HG02852 (cell line): ENCODE data around the gene ZNF532.
"Not testable (repeated sequence)": the region's sequence is repeated elsewhere in the genome, so short reads cannot be mapped to it uniquely, and the experiment has no call there.

Source experiments
- ATAC-seq: cut with Tn5 transposase; IDR thresholded peaks from one replicate; pipeline ENCODE4 v1.9.1; 2021; ENCODE audit warnings: mild to moderate bottlenecking, moderate library complexity; ENCODE audit not compliant: unreplicated experiment

The ZNF532 gene

DNA sequence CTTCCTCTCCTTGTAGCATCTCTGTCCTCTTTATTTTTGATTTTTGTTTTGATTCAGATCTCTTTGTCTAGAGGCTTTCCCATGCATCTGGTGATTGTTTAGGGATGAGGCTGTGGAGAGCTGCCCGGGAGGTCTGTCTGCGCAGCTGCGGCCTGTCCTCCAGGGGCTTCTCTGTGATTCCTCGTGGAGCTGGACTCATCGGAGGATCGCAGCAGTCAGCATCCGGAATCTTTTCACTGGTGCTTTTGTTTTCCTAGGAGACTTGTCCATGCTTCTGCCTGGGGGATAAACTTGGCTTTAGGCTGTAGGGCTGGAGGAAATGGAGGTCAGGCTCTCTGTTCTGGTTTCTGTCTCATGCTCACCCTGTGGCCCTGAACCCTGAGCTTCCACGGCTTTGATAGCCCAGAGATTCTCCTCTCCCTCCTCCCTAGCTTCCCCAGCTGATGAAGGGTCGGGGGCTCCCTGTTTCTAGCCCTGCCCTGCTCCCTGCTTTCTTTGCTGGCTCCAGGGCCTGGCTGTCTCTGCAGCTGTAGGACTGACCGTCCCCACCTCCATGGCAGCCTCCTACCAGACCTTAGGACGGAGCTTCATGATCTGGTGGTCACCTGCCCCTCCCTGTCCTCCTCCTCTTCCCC, 35.5 kb downstream of the ZNF532 start:
- no peak for ATAC-seq

DNA sequence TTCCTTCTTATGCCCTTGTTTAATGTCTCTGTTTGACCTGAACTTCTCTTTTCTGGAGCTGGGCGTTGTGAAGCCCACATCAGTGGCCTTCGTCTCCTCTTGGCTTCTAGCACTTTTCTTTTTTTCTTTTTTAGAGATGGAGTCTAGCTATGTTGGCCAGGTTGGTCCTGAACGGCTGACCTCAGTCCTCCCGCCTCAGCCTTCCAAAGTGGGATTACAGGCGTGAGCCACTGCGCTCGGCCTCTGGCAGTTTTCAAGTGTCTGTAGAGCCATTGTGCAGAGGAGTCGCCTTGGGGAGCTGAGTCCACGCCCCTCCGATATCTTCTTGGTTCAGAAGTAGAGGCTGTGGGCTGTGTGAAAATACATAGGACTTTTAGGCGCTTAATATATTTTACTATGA, 36.5 kb downstream of the ZNF532 start:
- ATAC-seq = no peak

DNA sequence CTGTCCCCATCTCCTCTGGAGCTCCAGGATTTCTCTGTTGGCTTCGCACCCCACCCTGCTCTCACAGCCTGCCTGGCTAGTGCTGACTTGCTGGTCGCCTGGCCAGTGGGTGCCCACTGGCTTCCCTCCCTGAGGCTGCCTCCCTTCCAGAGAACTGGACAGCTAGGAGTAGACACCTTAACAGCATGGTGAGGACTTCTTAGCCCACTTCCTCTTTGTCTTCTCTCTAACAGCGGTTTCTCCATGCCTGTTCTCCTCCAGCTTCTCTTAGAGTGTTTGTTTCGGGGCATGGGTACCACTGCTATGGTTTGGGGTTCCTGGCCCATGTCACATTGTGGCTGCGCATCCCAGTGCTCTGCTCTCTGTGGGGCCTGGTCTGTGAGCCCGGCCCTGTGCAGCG, 37.1 kb downstream of the ZNF532 start:
- no peak for ATAC-seq

DNA sequence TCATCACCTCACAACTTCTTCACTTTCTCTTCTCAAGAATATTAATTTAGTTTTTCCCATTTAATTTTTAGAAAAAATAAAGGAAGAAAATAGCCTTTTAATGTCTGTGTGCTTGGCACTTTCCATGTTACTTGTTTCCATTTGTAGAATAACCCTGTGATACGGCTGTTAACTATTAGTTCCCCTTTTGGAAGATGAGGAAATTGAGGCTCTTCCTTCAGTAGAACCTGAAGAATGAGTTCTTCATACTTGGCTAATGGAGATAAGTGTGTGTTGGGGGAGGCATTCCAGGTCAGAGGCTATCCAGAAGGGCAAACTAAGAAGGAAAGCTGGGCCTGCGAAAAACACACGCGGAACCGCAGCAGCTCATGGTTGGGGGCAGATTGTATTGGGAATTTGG, 38.3 kb downstream of the ZNF532 start:
- no peak for ATAC-seq

DNA sequence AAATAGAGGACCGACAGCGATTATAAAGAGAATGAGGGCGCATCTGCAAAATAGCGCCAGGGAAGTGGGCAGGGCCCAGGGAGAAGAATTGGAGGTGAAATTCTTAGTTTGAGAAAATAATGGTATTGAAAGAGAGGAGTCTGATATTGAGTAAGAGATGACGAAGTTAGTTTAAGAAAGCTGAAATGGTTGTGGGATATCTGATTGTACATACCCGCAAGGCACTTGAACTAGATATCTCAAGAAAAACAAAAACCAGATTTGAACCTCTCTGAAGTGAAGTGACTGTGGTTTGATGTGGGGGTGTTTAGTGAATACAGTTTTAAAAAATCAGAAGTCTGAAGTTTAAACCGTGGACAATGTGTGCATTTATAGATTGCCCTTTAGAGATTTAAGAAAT, 38.9 kb downstream of the ZNF532 start:
- no peak for ATAC-seq

DNA sequence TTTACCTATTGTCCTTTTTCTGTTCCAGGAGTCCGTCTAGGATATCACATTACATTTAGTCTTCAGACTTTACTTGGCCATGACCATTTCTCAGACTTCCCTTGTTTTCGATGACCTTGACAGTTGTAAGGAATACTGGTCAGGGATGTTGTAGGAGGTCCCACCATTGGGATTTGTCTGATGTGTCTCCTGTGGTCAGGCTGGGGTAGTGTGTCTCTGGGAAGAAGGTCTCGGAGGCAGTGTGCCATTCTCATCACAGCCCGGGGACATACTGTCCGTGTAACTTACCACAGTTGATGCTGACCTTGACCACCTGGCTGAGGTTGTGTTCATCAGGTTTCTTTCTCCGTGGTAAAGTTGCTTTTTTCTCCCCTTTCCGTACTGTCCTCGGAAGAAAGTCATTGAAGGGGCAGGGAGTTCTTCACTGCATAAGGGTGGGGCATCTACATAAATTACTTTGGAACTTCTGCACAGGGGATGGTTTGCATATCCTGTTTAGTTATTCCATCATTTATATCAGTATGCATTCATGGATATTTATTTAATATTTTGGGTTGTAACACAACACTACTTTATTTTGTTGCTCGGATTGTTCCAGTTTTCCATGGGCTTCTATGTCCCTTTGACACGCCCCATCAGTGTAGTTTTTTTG, 41.2 kb downstream of the ZNF532 start:
- ATAC-seq = no peak

DNA sequence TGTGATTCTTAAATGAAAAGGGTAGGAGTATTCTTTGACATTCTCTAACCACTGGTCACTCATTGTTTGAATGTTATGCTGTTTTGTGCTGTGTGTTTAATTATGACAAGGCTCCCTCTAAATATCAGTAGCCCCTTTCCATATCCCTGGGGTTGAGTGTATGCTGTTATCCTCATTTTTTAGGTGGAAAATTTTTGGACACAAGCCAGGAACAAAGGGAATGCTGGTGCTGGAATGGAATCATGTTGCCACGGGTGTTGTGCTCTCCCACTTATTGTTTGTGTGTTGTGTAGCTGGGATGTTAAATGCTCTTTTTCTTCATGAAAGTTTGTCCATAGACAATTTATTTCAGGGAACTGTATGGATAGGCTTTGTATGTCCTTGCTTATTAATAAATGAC, 43.3 kb downstream of the ZNF532 start:
- no peak for ATAC-seq

DNA sequence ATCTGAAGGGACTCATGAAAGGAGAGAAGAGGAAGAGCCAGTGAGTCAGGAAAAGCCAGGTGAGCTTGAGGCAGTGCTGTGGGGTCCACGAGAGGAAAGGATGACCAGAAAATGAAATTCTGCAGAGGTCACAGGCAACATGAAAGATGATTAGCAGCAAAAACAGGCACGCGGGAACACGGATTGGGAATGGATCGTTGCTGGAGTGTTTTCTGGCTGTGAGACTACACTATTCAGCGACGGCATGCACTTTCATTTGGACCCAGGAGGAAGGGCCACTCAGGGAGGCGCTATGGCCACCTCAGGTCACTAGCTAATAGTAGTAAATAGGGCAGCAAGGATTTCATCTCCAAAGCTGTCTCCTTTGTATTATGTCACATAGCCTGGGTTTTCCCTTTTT, 44.8 kb downstream of the ZNF532 start:
- no peak for ATAC-seq

DNA sequence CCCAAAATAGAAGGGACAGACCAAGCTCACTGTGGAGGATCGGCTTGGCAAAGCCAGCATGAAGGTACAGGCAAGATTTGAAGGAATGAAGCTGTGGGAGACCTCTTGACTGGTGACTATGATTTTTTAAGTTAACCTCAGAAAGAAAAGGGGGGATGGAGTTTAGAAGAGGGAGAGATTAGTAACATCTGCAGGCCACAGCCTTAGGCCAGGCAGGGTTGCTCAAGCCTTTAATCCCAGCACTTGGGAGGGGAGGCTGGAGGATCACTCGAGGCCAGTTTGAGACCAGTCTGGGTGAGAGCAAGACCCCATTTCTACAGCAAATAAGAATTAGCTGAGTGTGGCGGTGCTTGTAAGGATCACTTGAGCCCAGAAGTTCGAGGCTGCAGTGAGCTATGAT, 46.6 kb downstream of the ZNF532 start:
- no peak for ATAC-seq

DNA sequence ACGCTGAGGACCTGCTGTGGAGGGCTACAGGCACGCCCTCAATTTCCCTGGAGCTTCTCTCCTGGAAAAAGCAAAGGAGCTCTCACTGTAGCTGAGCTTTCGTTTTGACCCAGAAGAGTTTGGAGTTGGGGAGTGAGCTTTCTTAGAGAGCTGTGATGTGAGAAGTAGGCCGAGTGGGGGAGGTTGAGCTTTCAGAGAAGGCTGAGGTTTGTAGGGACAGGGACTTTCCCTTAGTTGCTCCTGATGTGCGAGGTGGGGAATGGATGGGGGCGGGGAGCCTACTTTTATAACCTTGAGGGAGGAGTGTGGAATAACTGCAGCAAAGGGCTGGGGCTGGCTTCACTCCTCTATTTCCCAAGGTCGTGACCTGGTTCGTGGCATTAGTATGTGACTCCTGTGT, 47.1 kb downstream of the ZNF532 start:
- no peak for ATAC-seq

DNA sequence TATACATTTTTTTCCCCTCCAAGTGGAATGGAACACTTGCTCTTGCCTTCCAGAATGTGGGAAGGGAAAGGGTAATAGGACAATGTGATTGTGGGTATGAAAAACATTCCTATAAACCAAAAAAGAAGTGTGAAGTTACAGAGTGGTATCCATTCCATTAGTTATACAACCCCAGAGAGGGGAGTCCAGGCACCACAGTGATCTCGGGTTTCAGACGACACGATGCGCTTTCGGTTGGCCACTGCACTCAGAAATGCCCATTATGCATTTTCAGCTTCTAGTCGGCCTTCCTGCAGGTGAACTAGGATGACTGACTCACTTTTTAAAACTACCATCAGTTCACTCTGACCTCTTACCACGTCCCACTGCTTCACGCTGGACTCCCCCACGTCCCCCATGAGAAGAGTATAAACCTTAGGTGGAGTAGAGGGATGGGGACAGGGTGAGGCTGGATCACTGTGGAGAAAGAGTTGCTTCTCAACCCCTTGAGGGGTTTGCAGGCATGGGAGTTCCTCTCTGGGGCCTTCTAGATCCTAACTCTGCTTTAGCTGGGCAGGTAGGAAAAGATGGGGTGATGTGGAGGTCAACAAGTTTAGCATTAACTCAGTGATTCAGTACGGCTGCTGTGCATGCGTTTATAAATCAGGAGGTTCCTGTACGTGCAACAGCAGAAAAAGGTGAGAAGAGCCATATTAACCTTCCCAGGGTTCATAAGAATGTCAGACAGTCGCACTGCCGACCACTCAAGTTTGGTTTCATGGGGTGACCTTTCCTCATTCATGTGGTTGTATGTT, 50.5 kb downstream of the ZNF532 start:
- no peak for ATAC-seq

DNA sequence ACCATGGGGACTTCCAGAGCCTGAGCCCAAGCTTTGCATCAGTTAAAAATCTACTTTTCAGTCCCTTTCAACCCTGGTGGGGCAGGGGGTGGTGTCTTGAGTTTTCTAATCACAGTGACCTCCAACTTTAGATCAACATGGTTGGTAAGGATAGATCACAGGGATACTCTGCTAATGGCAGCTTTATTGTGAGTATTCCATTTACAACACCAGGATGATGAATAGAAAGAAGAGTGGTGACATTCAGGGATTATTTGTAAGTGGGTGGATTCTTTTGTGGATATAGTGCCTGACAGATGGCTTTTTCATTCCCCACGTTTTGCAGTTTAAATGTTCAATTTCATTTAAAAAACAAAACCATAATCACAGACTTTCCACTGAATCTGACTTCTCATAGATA, 51.3 kb downstream of the ZNF532 start:
- no peak for ATAC-seq

DNA sequence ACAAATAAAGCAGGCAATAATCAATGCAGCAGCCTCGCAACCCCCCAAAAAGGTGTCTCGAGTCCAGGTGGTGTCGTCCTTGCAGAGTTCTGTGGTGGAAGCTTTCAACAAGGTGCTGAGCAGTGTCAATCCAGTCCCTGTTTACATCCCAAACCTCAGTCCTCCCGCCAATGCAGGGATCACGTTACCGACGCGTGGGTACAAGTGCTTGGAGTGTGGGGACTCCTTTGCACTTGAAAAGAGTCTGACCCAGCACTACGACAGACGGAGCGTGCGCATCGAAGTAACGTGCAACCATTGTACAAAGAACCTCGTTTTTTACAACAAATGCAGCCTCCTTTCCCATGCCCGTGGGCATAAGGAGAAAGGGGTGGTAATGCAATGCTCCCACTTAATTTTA, 55.3 kb downstream of the ZNF532 start:
- ATAC-seq = not testable (repeated sequence)

DNA sequence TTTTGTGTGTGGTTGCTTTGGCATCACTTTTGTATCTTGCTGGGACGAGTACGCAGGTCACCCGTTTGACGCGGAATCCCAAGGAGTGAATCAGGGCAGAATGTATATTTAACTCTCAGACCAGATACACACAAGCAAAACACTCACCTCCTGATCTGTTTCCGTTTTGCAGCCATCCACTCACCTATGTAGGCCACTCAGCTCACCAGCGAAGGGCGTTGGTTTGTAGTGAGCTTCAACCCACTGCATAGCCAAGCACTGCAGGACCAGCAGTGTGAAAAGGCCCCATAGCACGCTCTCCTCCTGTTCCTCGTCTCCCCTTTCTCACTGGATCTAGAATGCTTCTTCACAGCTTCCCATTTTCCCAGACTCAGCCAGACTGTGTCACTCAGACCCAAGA, 58.3 kb downstream of the ZNF532 start:
- ATAC-seq = no peak

DNA sequence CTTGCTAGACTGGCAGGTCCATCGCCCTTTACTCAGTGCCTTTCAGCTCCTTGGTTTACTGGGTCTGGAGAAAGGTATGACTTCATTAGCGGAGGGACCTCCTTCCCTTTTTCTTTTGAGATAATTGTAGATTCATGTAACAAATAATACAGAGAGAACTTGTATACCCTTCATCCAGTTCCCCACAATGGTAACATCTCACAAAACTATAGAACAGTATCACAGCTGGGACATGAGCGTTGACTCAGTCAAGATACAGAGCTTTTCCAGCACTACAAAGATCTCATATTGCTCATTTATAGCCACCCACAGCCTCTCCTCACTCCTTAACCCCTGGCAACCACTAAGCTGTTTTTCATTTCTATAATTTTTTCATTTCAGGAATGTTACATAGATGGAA, 59.8 kb downstream of the ZNF532 start:
- no peak for ATAC-seq

DNA sequence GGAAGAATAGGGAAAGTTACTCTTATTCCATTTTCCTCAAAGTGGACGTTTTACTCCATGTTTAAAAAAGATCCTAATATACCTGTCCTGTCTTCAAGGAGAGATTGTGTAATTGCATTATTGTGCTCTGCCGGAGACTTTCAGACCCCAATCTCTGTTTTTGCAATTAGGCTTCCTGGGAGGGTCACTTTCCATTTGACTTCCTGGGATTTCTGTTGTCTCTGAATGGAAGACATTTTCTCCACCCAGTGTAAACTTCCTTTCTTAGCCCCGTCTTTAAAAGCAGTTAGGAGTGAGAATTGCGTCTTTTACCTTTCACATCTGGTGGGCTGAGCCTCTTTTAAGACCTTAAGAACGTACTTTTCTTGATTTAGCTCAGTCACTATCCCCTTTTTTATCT, 63.0 kb downstream of the ZNF532 start:
- no peak for ATAC-seq

DNA sequence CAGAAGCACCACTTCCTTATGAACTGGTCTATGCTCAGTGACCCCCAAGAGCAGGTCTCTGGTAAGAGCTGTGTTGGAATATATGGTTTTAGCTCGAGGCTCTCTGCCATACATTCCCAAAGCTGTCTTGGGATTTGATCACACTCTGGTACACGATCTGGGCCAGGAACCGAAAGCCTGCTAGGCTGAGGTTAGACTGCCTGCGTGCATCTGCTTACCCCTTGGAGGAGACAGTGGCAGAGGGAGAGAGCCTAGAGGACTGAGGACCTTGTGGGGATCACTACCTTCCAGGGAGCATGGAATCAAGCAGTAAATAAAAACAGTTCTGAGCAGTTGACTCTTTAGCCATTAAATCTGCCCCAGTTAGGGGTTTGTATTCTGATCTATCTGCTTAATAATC, 63.7 kb downstream of the ZNF532 start:
- no peak for ATAC-seq

DNA sequence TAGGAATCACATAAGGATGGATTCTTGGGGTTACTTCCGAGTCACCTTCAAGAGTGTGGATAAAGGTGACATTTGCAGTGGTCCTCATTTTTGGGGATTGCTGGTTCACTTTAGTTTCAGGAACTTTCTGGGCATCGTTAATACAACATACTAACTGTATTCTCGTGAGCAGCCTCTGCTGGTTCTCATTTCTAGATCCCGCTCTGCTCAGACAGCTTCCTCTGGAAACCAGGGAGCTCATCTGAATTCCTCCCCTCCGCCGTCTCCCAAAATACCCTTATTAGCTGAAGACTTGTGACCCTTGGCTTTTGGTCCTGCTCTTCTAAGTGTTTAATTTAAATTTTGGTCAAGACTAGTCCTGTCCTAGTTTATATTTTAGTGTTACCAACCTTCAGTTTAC, 64.5 kb downstream of the ZNF532 start:
- no peak for ATAC-seq

DNA sequence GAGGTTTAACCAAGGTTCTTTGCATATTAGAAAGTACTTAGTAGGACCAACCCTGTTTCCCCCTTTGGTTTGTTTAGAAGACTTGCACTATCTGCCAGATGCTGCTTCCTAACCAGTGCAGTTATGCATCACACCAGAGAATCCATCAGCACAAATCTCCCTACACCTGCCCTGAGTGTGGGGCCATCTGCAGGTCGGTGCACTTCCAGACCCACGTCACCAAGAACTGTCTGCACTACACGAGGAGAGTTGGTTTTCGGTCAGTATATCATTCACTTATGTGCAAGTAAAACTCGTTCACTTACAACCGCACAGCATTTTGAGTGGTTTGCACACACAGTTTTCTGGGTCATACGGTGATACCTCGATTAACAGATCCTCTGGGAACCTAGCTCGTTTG, 69.7 kb downstream of the ZNF532 start:
- no peak for ATAC-seq

DNA sequence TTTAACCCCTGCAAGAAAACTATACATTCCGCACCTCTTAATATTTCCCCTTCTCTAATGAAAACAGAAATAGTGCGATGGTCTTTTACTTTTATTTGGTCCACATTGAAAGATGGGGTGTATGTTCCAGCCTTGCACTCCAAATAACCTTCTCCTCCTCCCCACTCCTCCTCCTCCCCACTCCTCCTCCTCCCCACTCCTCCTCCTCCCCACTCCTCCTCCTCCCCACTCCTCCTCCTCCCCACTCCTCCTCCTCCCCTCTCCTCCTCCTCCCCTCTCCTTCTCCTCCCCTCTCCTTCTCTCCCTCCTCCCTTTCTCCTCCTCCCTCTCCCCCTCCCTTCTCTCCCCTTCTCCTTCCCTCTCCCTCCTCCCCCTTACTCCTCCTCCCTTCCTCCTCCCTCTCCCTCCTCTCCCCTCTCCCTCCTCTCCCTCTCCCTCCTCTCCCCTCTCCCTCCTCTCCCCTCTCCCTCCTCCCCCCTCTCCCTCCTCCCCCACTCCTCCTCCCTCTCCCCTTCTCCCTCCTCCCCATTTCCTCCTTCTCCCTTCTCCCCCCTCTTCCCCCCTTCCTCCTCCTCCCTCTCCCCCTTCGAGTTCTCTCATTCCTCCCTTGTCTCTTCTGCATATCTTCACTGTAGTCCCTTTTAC, 70.4 kb downstream of the ZNF532 start:
- no peak for ATAC-seq

DNA sequence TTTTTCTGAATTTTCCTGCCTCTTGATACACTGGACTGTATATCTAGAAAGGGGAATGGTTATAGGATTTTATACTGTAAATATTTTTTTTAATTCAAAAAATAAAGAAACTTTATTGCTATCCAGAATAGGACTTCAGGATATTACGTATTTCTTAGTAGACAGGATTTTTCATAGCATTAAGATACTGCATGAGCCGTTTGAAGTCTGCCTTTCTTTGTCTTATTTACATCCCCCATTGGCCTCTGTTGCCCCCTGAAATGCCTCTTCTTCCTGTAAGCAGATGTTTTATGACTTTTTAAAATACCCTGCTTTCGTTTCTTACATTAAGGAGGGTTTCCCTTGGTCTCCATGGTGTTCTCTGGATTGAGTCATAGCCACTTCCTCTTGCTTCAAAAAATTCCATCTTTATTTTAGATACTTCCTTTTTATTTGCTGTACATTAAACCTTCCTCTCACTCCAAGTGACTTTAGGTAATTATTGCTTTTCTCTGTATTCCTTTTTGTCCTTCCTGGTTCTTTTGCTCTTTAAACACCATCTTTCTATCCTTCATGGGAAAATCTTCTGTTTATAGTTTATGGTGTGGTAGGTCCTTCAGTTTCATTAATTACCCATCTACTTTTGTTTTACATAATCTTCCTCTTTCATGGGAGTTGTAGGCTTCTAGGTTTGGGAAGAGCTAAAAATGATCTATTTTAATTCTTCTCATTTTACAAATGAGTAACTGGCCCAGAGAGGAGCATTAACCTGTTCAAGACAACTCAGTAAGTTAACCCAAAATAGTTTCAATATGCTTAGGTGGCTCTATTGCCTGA, 72.6 kb downstream of the ZNF532 start:
- no peak for ATAC-seq
